Astrocyte (in vitro differentiated cells and primary cell): ENCODE measurements around the gene BRI3.

ENCODE experiments used
- CTCF ChIP-seq: IDR thresholded peaks from 2 replicates; pipeline ENCODE4 v1.5.1; 2011; ENCODE audit warnings: low read depth, mild to moderate bottlenecking, inconsistent platforms, low read length, moderate library complexity; ENCODE audit not compliant: insufficient read depth
- EZH2 ChIP-seq: IDR thresholded peaks from 2 replicates; pipeline ENCODE4 v1.6.1; 2012; ENCODE audit warnings: mild to moderate bottlenecking, low read length, inconsistent platforms; ENCODE audit not compliant: insufficient read depth

DNA sequence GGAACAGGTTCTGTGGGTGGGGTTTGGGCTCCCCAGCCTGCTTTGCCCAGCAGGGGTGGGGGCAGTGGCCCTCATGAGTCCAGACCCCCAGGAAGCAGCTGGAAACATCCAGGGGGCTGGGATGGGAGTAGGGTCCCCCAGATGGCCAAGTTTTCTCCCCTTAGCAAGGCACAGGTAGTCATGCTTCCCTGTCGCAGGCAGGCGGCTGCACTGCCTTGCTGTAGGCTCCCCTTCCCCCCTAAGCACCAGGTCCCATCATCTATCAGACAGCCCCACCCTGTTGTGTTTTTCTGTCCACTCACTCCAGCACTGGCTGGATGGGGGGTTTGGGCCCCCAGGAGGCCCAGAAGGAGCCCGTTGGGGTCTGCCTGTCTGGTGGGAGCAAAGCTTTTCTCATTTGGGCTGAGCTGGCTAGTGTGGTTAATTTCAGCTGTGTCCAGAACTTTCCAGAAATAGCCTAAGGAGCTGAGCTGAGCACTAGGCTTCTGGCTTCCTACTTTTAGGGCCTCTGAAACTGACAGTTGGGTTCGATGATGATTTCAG is 7.9 kb downstream of the BRI3 start:
- TF ChIP-seq CTCF (no peak), EZH2 (no peak)
